SK-N-MC (cell line): ENCODE results near the gene TBC1D13.
"Not testable (repeated sequence)": the region's sequence is repeated elsewhere in the genome, so short reads cannot be mapped to it uniquely, and the experiment has no call there.

ENCODE experiments used
- DNase-seq: peaks from one replicate; pipeline ENCODE4 v3.0.0-alpha.2; 2011; ENCODE audit warnings: low read depth, low spot score
- H3K27ac ChIP-seq: fragments of 200-600 bp; sonication (generic); 2 replicates; pipeline ENCODE4 v1.5.1; 2016; ENCODE audit warnings: mixed run types
- H3K36me3 ChIP-seq: fragments of 200-600 bp; sonication (generic); 2 replicates; pipeline ENCODE4 v1.6.1; 2017; ENCODE audit warnings: antibody characterized with exemption, low read length, mixed read lengths; ENCODE audit not compliant: insufficient read depth
- H3K4me3 ChIP-seq: fragments of 200-600 bp; sonication (generic); 2 replicates; pipeline ENCODE4 v1.5.1; 2016
- H3K9ac ChIP-seq: fragments of 200-600 bp; sonication (generic); 2 replicates; pipeline ENCODE4 v1.8.0; 2017; ENCODE audit warnings: mixed run types, mixed read lengths; ENCODE audit not compliant: insufficient read length
- H3K9me3 ChIP-seq: fragments of 200-600 bp; sonication (generic); 2 replicates; pipeline ENCODE4 v1.6.1; 2017; ENCODE audit warnings: low read depth, mild to moderate bottlenecking, antibody characterized with exemption, low read length, moderate library complexity, mixed read lengths
- EZH2 ChIP-seq: fragments of 200-600 bp; sonication (generic); IDR thresholded peaks from one replicate; pipeline ENCODE4 v1.6.1; 2017; ENCODE audit warnings: antibody characterized with exemption
- FOXP2 ChIP-seq: optimal IDR thresholded peaks from 2 replicates; pipeline ENCODE3; 2011; ENCODE audit warnings: mild to moderate bottlenecking, moderate library complexity; ENCODE audit not compliant: insufficient read depth; ENCODE audit errors: extremely low read length, control extremely low read depth
- POLR2AphosphoS5 ChIP-seq: IDR thresholded peaks from 2 replicates; pipeline ENCODE4 v1.6.1; 2012; ENCODE audit warnings: mild to moderate bottlenecking, low read depth, low read length, borderline replicate concordance

TBC1D13 gene

DNA sequence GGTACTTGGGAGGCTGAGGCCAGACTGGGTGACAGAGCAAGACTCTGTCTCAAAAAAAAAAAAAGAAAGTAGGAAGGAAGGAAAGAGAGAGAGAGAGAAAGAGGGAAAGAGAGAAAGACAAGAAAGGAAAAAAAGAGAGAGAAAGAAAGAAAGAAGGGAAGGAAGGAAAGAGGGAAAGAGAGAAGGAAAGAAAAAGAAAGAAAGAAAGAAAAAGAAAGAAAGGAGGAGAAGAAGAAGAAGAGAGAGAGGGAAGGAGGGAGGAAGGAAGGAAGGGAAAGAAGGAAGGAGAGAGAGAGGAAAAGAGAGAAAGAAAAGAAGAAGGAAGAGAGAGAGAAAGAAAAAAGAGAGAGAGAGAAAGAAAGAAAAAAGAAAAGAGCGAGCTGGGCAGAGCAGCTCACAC, 12.2 kb upstream of the TBC1D13 start:
- no peak for DNase-seq
- Histone ChIP-seq H3K4me3 (no peak overlapping the region), H3K9me3 (no peaks in the 10 kb centered on the region), H3K9ac (no peak overlapping the region), H3K27ac (no peak overlapping the region), H3K36me3 (no peaks in the 10 kb centered on the region)
- no peak for TF ChIP-seq EZH2
- TF ChIP-seq FOXP2, result no peak

DNA sequence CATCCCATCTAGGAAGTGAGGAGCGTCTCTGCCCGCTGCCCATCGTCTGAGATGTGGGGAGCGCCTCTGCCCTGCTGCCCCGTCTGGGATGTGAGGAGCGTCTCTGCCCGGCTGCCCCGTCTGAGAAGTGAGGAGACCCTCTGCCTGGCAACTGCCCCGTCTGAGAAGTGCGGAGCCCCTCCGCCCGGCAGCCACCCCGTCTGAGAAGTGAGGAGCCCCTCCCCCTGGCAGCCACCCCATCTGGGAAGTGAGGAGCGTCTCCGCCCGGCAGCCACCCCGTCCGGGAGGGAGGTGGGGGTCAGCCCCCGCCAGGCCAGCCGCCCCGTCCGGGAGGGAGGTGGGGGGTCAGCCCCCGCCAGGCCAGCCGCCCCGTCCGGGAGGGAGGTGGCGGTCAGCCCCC, 7.0 kb upstream of the TBC1D13 start:
- H3K9me3 ChIP-seq, H3K27ac ChIP-seq, DNase-seq: not testable (repeated sequence)

DNA sequence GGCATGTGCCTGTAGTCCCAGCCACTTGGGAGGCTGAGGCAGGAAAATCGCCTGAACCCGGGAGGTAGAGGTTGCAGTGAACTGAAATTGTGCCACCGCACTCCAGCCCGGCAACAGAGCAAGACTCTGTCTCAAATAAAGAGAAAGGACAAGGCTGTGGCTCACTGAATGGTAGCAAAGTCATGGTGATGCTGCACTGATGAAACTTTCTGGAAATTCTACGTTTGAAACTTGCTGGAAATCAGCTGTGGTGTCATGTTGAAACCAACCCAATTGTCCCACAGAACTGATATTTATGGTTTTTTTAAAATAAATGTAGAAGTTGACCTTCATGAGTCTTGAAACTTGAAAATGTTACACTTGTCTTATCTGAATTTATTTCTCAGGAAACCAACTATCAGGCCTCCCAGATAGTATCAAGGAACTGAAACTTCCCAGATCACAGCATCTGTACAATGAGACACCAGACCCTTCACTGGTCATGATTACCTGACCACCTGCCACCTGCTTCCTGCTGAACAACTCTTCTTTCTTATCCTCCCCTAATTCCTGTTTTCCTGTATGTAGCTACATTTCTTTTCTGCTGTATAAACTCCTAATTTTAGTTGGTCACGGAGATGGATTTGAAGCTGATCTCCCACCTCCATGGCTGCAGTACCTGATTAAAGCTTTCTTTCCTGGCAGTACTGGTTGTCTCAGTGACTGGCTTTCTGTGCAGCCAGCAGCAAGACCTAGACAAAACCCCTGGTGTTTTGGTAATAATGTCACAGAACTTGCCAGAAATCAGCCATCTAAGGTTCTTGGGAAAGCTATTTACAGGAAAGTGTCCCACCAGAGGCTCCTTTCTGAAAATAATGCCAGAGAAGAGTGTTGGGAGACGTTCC, 5.6 kb upstream of the TBC1D13 start:
- no peak overlapping the region for H3K9ac ChIP-seq
- H3K4me3 ChIP-seq, result no peak overlapping the region
- H3K36me3 ChIP-seq, result no peaks in the 10 kb centered on the region
- TF ChIP-seq FOXP2, result no peak
- no peak for TF ChIP-seq POLR2AphosphoS5
- no peak for TF ChIP-seq EZH2
- H3K27ac ChIP-seq, result peak overlapping the region; percentile 32; the same call in 1 of the 2 replicates
- no peaks in the 10 kb centered on the region for H3K9me3 ChIP-seq
- no peak for DNase-seq

More for the DNA sequence above, 7.0 kb upstream of the TBC1D13 start:
- not testable (repeated sequence) for H3K4me3 ChIP-seq, H3K36me3 ChIP-seq, H3K9ac ChIP-seq

- Histone ChIP-seq H3K27ac (no peak overlapping the region), H3K4me3 (no peak overlapping the region)
These were observed 4.4 kb upstream of the TBC1D13 start for GRCh38 chr9:128782669-128783068.

DNA sequence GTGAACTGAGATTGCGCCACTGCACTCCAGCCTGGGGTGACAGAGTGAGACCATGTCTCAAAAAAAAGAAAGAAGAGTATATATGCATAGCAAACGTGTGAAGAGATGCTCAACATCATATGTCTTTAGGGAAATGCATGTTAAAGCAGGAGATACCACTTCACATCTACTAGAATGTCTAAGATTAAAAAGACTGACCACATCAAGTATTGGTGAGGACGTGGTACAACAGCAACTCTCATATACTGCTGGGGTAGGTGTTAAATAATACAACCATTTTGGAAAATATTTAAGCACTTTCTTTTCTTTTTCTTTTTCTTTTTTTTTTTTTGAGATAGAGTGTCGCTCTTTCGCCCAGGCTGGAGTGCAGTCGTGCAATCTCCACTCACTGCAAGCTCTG, 1.6 kb upstream of the TBC1D13 start:
- H3K9me3 ChIP-seq, result no peaks in the 10 kb centered on the region
- H3K27ac ChIP-seq, result no peak overlapping the region
- no peak overlapping the region for H3K9ac ChIP-seq
- no peaks in the 10 kb centered on the region; the same call in 1 of the 2 replicates for H3K36me3 ChIP-seq
- TF ChIP-seq EZH2 (no peak), FOXP2 (no peak), POLR2AphosphoS5 (no peak)
- no peak overlapping the region for H3K4me3 ChIP-seq
- DNase-seq, result no peak

More at GRCh38 chr9:128782669-128783068, 4.4 kb upstream of the TBC1D13 start:
- no peak for TF ChIP-seq FOXP2
- TF ChIP-seq POLR2AphosphoS5, result no peak
- TF ChIP-seq EZH2, result no peak
- Histone ChIP-seq H3K36me3 (no peaks in the 10 kb centered on the region), H3K9ac (no peak overlapping the region), H3K9me3 (no peaks in the 10 kb centered on the region)
- no peak for DNase-seq

DNA sequence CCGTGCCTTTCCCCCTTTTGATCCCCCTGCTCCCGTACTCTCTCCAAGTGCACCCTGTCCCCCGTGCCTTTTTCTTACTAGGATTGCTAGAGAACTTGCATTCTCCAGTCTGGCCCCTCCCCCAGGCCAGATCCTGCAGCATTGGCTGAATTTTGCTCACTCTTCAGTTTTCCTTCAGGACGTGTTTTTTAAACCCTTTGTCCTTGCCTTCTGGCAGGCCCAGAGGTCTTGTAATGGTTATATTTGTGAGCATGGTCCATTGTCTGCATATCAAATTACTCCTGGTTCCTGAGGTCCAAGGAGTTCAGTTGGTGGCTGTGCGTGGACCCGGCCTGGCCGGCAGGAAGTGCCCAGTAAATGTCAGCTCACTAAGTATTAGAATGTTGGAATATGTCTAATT, 606 bp downstream of the TBC1D13 start:
- Histone ChIP-seq H3K9ac (peak overlapping the region; percentile 87), H3K36me3 (peaks cover 9% of the 10 kb centered on the region; the same call in 1 of the 2 replicates), H3K9me3 (no peaks in the 10 kb centered on the region), H3K27ac (peak overlapping the region; percentile 29; the same call in 1 of the 2 replicates), H3K4me3 (peak overlapping the region; percentile 97)
- TF ChIP-seq POLR2AphosphoS5 (no peak), EZH2 (no peak), FOXP2 (no peak)
- no peak for DNase-seq

- Histone ChIP-seq H3K9ac (no peak overlapping the region), H3K4me3 (peak overlapping the region; percentile 97), H3K27ac (no peak overlapping the region), H3K9me3 (no peaks in the 10 kb centered on the region), H3K36me3 (peaks cover 15% of the 10 kb centered on the region; the same call in 1 of the 2 replicates)
- DNase-seq, result no peak
- TF ChIP-seq POLR2AphosphoS5, result no peak
- TF ChIP-seq EZH2, result no peak
- no peak for TF ChIP-seq FOXP2
These were observed 1.4 kb downstream of the TBC1D13 start for GRCh38 chr9:128788445-128788844.

- Histone ChIP-seq H3K36me3 (peaks cover 15% of the 10 kb centered on the region; the same call in 1 of the 2 replicates), H3K9ac (no peak overlapping the region), H3K4me3 (no peak overlapping the region), H3K27ac (no peak overlapping the region), H3K9me3 (no peaks in the 10 kb centered on the region)
- no peak for TF ChIP-seq POLR2AphosphoS5
- TF ChIP-seq EZH2, result no peak
- no peak for TF ChIP-seq FOXP2
- no peak for DNase-seq
These were observed 3.5 kb downstream of the TBC1D13 start for GRCh38 chr9:128790536-128790935.
